Stimulated activated CD4-positive, alpha-beta T cell treated with anti-CD3 and anti-CD28 coated beads, Interleukin-4, amount 100 ng/mL, for 24 hours (primary cell): ENCODE data around the gene SLC12A3.
"Not testable (repeated sequence)": the region's sequence is repeated elsewhere in the genome, so short reads cannot be mapped to it uniquely, and the experiment has no call there.

ENCODE experiments used
- DNase-seq: peaks from one replicate; pipeline ENCODE4 v3.0.0-alpha.2; 2020

SLC12A3 gene

DNA sequence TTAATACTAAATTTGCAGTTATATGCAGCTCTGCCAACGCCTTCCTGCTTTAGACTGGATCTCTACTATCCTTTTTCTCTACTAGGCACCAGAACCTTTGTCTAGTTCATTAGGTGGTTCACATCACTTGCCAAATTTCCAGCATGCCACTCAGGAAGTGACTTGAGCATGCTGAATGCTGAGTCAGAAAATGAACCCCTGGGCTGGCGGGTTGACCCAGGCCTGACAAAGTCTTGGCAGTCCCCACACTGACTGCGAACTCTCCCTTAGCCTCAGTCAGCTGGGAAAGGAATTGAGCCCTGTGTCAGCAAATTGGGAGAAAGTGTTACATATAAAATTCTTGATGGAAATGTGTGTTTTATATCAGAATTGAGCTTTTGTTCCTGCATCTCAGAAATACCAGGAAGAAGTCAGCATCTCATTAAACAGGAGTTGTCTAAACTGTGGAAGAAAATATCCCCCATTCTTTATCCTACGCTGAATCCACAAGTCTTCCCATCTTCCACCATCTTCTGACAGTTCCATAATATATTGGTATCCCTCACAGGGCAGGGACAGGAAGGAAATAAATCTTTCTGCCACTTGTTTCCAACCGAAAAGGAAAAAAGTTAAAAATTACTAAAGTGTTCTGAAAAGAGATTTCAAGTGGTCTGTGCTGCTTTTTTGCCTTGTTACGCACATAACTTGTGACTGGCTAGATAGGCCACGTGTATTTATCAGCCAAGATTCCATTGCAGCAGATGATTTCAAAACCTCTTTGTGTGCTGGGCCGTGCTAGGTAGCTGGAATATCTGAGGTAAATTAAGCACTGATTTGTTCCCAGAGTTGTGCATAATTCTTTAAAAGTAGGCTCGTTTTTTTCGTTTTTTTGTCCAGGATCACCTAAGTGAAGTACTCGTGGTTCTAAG lies 16.7 kb upstream of the SLC12A3 start:
- DNase-seq, result no peak

DNA sequence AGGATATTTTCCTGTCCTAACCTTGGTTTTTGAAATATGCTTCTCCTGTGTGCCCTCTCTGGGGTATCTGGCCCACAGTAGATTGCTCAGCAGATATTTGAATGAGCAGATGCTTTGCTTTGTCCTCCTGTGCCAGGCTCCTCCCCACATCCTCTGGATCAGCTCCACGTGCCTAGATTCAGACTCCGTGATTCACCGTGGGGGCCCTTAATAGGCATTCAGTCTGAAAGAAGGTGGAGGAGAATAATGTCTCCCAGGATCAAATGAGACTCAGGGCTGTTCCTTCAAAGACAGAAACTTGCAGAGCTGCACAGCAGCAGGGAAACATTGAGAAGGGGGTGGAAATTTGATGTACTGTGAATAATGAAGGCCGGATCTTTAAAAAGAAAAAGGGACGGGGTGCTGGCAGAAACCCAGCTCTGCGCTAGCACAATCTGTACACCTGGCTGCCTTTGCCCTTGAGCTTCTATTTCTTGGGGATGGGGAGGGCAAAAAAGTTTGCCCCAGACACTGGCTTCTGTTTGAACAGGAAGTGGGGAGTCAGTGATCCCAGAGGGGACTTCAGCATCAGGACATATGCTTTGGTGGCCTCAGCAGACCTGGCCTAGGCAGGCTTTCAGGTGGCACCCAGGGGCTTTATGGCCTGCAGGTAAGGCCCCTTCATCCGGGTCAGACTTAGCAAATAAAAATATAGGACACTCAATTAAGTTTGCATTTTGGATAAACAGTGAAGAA lies 15.9 kb upstream of the SLC12A3 start:
- no peak for DNase-seq

DNA sequence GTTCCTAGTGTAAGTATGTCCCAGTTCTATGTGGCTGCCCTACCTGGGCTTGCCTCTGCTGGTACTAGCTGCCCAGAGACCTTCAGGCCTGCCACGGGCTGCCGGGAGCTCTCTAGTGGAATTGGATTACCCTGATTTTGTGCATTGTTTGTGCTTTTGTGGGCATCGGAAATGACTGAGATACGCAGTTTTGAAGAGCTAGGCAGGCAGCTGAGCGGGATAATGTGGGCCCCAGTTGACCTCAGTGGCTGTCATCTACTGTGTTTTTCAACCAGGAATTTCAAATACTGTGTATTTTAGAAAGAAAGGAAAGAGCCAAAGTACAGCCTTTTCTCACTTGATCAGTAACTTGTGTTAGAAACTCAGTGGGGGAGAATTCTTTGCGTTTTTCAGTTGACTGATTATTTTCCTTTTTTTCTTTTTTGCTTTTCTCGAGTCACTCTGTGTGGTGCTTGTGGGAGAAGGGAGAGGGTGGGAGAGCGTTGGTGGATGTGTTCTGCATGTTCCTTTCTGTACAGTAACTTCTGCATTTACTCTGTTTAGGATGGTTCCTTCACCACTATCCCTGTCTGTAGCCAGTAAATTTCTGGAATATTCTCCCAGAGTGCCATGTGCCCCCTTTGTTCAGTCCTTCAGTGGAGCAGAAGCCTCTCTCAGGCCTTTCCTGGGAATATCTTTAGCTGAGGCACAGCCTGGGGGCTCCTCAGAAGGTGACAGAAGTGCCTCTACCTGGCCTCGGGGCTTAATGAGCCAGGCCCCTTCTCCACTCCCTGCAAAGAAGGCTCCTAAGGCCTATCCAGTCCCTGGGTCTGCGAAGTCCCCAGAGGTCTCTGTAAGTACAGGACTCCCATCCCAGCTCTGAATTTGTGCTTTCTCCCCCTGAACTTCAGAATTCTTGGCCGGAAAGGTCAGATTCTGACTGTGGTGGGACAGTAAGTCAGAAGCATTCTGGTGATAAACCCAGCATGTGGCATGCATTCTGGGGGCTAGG lies 15.0 kb upstream of the SLC12A3 start:
- no peak for DNase-seq

DNA sequence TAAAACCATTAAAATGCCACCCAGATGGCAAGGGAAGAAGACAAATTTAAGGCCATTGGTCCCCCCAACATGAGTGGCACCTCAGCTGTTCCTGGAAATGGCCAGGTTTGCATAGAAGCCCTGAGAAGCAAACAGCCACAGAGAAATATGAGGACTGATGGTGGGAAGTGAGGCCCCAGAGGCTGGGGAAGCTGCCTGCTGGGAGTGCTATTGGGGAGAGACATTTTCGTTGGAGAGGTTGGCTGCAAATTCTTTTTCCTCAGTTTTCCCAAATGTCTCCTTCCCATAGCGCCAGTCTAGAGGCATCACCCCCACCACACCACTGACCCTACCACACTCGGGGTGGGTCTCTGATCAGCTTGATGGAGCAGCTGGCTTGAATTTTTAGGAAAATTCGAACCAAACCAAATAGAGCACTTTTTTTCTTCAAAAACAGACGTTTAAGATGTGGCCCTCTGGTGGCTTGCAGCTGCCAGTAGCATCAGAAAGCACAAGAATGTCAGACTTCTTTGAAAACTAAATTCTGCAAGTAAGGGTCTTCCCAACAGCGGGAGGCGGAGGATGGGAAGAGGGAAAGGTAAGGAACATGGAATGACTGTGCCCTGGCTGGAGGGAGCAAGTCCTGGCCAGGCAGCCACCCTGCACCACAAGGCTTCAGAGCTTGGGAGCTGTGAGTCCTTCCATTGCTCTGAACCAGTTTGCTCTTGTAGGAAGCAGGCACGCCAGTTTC lies 13.2 kb upstream of the SLC12A3 start:
- DNase-seq, result no peak

DNA sequence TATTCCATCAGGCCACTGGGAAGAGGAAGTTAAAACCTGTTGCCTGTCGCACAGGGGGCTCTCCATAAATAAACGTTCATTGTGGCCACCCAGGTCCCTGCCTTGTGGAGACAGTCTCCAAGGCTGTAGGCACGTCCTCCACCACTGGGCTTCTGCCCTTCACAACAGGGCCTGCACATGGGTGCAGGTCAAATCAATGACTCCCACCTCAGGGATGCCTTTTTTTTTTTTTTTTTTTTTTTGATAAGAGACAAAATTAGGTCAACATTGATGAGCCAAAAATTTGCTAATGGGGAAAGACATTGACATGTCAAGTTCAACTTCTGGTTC lies 12.6 kb upstream of the SLC12A3 start:
- DNase-seq, result no peak

DNA sequence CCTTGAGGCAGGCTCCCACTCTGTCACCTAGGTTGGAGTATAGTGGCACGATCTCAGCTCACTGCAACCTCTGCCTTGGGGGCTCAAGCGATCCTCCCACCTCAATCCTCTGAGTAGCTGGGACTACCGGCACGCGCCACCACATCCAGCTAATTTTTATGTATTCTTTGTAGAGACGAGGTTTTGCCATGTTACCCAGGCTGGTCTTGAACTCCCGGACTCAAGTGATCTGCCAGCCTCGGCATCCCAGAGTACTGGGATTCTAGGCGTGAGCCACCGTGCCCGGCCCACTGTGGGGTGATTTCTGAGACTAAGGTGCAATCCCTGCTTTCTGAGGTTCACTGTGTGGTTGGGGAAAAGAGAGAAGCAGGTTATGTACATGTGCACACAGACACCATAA lies 12.0 kb upstream of the SLC12A3 start:
- no peak for DNase-seq

DNA sequence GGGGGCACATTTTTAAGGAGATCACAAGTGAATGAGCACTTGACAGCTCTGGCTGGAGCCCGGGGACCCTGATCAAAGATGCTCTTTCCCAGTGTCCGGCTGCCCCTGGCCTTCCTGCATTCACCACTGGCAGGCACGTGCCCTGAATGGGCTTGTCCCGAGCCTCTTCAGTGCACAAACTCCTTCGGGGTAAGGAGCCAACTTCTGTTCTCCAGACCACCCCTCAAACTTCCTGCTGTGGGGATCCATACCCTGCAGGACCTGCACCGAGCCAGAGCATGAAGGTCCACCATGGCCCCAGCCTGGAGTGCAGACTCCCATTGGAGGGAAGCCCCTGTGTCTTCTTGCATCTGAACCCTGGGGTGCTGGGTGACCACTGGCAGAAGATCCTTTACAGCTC lies 9.8 kb upstream of the SLC12A3 start:
- DNase-seq, result no peak

DNA sequence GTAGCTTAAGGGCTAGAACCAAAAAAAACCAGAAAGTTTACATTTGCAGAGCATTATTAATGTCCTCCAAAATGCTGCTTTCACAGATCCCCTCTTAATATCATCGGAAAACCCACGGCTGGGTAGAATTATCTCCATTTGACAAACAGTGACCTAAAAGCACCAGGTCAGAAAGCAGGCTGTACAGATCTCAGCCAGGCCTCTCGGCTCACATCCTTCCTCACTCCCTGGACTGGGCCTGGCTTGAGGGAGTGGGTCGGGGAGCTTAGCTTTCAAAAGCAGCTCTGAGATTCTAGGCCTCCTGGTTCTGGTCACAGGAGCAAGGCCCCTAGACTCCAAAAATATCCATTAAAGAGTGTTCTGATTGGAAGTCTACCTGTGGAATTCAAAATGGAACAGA lies 9.1 kb upstream of the SLC12A3 start:
- DNase-seq, result no peak

DNA sequence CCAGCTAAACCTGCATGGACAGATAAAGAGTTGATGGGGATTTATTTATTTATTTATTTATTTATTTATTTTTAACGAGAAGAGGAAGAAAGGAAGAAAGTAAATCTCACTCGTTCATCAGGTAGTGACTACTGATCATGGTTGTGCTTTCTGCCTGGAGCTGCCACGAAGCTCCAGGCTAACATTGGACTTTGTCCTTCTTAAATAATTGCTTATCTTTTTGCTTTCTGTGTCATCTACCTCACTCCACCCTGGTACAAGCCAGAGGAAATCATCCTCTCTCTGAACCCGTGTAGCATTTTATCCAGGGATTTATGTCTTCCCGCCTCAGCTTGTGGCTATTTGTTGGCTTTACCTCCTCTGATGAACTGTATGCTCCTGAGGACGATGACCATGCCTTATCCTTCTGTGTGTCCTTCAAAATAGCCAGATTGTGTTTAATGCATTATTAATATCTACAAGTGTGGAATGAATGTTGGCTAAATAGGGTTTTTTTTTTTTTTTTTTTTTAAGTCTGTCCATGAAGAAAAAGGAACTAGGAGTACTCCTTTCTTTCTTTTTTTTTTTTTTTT lies 8.0 kb upstream of the SLC12A3 start:
- DNase-seq, result no peak

DNA sequence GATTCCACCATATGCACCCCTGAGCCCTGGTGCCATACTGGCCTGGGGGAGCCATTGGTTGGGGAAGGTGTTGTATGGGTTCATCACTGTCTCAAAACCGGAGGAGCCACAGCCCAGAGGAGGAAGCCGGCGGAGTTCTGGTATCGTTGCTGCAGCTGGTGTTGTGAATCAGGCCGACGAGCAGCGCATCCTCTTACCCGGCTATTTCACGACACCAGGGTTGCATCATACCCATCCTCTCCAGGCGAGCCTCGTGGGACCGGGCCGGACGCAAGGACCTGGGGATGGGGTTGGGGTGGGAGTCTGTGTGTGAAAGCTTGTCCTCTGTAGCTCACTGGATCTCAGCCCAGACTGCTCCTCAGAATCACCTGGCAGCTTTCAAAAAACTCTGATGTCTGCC lies 6.6 kb upstream of the SLC12A3 start:
- no peak for DNase-seq

DNA sequence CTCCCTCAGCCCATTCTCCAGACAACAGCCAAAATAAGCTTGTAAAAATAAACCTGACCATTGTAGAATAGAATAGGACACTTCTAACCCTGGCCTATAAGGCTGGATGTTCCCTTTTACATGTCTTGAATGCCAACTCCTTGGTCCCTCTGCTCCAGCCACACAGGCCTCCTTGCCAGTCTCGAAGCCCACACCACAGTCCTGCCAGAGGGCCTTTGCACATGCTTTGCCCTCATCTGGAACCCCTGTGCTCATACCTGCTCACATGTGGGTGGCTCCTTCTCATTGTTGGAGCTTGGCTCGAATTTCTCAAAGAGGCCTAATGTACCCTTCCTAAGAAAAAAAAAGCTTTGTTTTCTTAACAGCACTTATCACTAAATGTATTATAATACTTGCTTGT lies 5.4 kb upstream of the SLC12A3 start:
- DNase-seq, result no peak

DNA sequence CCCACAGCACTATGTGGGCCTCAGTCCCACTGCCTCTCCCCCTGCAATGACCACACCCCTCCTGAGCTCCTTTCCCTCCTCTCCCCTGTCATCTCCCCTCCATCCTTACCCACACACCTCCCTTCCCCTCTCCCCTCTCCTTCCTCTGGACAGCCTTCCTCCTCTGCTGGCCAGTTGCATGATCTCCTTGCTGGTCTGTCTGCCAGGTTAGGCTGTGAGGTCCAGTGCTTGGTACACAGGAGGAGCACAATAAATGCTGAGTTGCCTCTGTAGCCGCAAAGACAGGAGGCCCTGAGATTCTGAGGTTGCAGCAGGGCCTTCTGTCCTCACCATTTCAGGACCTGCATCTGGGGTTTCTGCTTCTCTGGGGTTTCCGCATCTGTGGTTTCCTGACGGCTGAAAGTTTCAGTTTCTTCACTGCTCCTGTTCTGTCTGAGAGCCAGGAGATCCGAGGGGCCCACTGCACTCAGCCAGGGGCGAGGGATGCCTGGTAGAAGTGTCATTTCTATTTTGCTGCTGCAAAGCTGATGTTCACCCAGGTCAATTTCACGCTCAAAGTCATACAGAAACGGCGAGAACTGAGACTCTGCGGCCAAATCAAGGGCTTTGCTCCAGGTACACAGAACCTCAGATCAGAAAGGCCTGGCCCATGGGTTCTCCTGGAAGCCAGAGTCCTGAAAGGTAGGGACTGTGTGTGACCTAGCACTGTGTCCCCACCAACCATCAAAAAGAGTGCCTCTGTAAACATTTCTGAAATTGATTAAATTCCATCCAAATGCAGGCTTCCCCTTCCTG lies 4.6 kb upstream of the SLC12A3 start:
- DNase-seq, result peak; percentile 64

DNA sequence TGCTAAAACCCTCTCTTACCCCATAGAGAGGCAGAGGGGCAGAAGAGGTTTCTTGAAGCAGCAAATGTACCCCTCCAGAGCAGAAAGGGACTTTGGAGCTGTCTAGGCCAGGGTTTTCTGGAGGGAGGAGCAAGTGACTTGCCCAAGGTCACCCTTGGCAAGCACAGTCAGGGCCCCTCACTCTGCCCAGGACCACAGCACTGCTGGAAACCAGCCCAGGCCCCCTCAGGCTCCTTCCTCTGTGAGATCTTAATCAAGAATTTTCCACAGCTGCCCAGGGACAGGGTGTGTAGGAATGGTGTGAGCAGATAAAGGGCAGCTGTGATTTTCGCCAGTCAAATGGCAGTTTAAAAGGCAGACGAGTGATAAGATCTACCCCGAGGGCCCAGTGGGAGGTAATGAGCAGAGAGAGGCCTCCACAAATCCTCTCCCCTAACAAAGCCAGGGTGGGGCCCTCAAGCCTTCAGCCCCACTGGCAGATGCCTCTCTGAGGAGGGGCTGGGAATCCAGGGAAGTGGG lies 3.9 kb upstream of the SLC12A3 start:
- DNase-seq, result no peak

DNA sequence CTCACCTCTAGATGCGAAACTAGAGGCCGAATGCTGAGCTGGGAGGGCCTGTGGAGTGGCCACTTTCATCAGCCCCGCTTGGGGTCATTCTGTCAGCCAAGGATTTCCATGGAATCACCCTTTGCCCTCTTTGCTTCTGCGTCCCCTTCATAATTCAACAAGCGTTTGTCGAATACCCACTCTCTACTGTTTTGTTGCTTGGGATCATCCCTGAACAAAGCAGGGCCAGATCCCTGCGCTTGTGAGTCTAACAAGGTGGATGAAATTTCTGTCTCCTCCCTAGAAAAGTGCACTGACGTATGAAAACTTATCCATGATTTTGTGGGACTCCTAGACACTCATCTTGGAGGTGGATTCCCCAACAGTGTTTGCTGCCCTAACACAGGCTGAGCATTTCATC lies 3.3 kb upstream of the SLC12A3 start:
- DNase-seq, result no peak

DNA sequence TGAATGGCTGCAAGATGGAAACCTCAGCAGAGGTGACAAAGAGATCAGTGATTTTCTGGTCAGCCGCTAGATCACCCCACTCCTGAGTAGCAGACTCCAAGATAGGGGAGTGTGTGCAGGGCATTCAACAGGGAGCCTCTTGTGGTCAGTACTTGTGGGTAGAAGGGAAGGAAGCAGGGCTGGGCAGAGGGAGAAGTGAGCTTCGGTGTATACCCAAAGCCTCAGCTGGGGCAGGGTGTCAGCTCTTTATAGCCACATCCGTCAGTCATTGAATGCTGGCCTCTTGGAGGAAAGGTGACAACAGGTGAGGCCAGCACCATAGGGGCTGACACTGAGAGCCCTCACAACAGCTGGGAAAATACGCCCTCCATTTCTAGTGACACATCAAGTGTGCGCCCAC lies 2.2 kb upstream of the SLC12A3 start:
- DNase-seq, result no peak

DNA sequence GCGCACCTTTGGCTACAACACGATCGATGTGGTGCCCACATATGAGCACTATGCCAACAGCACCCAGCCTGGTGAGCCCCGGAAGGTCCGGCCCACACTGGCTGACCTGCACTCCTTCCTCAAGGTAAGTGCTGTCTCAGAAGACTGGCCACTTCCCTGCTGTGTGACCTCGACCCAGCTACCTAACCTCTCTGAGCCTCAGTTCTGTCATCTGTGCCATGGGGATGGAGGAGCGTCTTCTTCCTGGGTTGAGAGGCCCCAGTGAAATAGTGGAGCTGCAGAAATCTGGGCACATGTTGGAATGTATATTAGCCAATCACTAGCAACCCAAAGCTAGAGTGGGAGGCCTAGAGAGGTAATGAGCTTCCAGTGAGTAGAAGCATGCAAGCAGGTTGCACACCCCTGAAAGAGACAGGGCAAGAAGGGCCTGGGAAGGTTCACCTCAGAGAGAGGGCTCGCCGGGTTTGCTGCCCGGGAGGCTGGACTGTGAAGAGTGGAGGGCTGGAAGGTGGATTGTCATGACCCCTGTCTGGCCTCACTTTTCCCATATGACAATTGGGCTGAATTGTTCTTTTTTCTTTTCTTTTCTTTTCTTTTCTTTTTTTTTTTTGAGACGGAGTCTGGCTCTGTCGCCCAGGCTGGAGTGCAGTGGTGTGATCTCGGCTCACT lies 521 bp downstream of the SLC12A3 start:
- DNase-seq, result no peak

DNA sequence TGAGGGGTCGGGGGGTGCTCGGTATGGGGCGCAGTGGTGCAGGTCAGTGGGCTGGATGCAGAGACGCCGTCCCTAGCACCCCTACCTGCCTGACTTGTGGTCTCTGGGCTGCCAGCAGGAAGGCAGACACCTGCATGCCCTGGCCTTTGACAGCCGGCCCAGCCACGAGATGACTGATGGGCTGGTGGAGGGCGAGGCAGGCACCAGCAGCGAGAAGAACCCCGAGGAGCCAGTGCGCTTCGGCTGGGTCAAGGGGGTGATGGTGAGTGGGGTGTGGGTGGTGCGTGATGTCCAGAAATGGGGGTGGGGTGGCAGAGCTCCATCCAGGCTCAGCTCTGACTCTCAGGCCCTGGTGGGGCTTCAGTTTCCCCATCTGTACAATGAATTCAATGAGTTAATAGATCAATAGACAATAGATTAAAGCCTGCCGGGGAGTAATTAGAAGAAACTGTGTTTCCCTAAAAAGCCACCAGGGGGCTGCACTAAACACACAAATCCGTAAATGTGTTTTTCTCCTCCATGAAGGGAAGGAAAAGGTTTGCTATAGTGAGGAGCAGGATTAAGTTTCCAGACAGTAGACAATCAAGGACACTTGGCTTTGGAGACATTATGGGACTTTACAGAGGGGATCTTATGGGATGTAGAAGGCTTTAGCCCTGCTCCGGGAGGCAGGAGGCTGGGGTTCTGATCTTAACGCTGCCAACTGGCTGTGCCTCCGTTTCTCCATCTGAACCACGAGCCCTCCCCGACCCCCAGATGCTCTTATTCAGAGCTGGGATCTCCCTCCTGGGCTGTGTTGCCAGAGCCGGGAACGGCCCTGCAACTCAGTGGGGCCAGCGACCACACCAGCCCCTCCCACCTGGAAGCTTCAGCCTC lies 2.2 kb downstream of the SLC12A3 start:
- DNase-seq, result peak; percentile 56

DNA sequence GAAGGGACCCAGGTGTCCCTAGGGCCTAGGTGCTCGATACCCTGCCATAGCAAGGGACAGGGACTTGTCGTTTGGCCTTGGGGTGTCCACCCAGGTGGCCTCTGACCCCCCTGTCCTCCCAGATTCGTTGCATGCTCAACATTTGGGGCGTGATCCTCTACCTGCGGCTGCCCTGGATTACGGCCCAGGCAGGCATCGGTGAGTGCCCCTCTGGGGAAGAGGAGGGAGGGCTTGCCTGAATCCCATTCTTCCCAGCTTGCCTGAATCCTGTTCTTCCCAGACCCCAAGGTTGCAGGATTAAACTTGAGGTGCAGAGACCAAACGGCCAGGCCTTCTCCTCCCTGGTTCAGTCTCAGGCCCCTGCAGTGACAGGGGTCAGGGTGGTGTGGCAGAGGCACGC lies 3.2 kb downstream of the SLC12A3 start:
- no peak for DNase-seq

DNA sequence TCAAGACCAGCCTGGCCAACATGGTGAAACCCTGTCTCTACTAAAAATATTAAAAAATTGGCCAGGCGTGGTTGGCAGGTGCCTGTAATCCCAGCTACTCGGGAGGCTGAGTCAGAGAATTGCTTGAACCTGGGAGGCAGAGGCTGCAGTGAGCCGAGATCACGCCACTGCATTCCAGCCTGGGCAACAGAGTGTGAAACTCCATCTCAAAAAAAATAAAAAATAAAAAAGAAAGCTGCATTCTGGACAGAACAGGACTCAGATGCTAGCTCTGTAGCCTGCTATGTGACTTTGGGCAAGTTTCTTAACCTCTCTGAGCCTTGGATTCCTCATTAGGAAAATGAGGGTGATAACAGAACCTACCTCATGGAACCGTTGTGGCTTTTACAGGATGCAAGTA lies 3.8 kb downstream of the SLC12A3 start:
- not testable (repeated sequence) for DNase-seq
